Stimulated activated naive B cell treated with anti-CD40 and anti-IgM and Interleukin-4, amounts not matched to agents 10 μg/mL and 1 μg/mL and 100 μg/mL, for 72 hours (primary cell): ENCODE results near the gene MYL5.
A peak's percentile ranks its signal among the peaks of the same experiment; 100 is the strongest.

Source experiments
- ATAC-seq, 2 donors: fragments of 150-1000 bp; cut with Tn5 transposase; replicated peaks; 2 replicates each; pipeline ENCODE4 v1.10.0; 2021; ENCODE audit warnings: moderate library complexity in 1 of 2
- DNase-seq: peaks from one replicate; pipeline ENCODE4 v3.0.0; 2021
- H3K27ac Mint-ChIP-seq: one replicate; pipeline ENCODE4 v1.8.0; 2022; ENCODE audit warnings: mild to moderate bottlenecking, mixed read lengths
- H3K27me3 Mint-ChIP-seq, 2 donors: one replicate each; pipeline ENCODE4 v1.8.0; 2022; ENCODE audit warnings: mixed read lengths in 2 of 2
- H3K36me3 Mint-ChIP-seq, 2 donors: one replicate each; pipeline ENCODE4 v1.8.0; 2022; ENCODE audit warnings: mixed read lengths in 2 of 2, mild to moderate bottlenecking in 1 of 2
- H3K4me1 Mint-ChIP-seq, 2 donors: one replicate each; pipeline ENCODE4 v1.8.0; 2022; ENCODE audit warnings: mixed read lengths in 2 of 2, mild to moderate bottlenecking in 1 of 2
- H3K4me3 Mint-ChIP-seq, 2 donors: one replicate each; pipeline ENCODE4 v1.8.0; 2022; ENCODE audit warnings: mild to moderate bottlenecking in 2 of 2, mixed read lengths in 2 of 2, moderate library complexity in 1 of 2
- H3K9me3 Mint-ChIP-seq, 2 donors: one replicate each; pipeline ENCODE4 v1.8.0; 2022; ENCODE audit warnings: mixed read lengths in 2 of 2, mild to moderate bottlenecking in 1 of 2

MYL5 gene

DNA sequence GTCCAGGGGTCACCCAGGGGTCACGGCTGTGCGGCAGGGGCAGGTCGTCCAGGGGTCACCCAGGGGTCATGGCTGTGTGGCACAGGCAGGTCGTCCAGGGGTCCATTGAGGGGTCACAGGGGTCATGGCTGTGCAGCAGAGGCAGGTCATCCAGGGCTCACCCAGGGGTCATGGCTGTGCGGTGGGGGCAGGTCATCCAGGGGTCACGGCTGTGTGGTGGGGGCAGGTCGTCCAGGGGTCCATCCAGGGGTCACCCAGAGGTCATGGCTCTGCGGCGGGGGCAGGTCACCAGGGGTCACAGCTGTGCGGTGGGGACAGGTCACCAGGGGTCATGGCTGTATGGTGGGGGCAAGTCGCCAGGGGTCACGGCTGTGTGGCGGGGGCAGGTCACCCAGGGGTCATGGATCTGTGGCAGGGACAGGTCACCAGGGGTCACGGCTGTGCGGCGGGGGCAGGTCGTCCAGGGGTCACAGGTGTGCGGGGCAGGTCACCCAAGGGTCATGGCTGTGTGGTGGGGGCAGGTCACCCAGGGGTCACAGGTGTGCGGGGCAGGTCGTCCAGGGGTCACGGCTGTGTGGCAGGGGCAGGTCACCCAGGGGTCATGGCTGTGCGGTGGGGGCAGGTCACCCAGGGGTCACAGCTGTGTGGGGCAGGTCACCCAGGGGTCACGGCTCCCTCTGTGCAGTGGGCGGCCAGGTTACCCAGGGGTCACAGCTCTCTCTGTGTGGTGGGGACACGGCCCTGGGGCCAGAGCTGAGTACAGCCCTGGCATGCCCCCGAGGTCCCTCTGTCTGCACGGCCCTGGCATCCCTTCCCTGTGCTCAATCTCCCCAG, 16.3 kb upstream of the MYL5 start:
- Mint-ChIP-seq H3K9me3 (peaks cover 2 to 5% of the 10 kb centered on the region in 2 donors), H3K27me3 (peaks cover under 1 to 1% of the 10 kb centered on the region in 2 donors), H3K36me3 (peaks cover 28 to 32% of the 10 kb centered on the region in 2 donors), H3K27ac (no peak overlapping the region), H3K4me3 (no peak overlapping the region), H3K4me1 (peaks cover 8 to 16% of the 10 kb centered on the region in 2 donors)
- DNase-seq (no peak), ATAC-seq (no peak)

DNA sequence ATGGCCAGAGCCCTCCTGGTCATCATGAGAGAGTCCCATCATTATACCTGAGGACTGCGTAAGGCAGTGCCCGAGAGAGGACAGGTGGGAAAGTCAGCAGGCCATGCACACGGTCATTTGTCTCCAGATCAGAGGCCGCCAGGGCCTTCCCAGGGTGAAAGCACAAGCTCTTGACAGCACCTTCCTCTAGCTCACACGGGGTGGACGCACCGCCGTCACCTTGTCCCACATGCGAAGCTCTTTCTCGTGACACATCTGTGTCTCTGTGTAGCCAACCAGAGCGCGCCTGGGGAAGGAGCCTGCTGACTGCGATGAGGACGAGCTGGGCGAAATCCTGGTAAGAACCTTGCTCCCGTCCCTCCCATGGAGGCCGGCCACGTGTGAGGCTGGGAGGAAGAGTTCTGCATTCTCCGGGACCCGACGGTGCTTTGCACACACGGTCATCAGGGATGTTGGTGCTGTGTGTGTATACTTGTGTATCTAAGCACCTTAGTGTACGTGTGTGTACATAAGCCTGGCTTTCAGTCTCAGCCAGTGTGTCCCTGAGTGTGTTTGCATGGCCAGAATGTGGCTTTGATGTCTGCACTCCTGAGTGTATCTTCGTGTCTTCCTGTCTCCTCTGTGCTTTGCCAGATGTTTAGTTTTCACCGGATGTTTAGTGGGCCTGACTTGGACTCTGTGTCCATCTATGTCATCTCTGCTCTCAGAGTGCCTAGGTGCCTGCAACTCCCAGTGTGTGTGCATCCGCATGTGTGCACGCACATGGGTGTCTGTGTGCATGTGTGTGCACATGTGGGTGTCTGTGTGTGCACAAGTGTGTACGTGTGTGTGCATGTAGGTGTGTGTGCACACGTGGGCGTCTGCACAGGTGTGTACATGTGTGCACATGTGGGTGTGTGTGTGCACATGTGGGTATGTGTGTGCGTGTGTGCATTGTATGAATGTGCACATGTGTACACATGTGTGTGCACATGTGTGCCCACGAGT, 15.4 kb upstream of the MYL5 start:
- Mint-ChIP-seq H3K4me3 (no peak overlapping the region), H3K4me1 (peaks cover 10 to 20% of the 10 kb centered on the region in 2 donors), H3K27ac (no peak overlapping the region), H3K9me3 (peaks cover 2 to 5% of the 10 kb centered on the region in 2 donors), H3K27me3 (no peaks in the 10 kb centered on the region), H3K36me3 (peaks cover 28 to 32% of the 10 kb centered on the region in 2 donors)
- no peak for ATAC-seq
- DNase-seq: no peak

DNA sequence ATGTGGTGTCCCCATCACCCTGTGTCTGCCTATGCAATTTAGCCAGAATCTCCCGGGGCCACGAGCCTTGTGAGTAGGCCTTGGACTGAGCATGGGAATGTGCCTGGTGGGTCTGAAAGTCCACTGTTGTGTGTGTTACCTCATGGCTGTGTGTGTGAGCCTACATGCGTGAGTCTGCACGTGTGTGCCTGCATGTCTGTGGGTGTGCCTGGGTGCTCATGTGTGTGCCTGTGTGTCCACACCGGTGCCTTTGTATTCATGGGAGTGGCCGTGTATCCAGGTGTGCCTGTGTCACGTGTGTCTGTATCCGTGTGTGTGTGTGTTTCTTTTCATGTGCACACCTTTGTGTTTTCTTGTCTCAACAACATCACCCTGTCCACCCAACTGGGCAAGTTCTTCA, 14.5 kb upstream of the MYL5 start:
- Mint-ChIP-seq H3K36me3 (peaks cover 28 to 35% of the 10 kb centered on the region in 2 donors), H3K27me3 (no peaks in the 10 kb centered on the region), H3K27ac (no peak overlapping the region), H3K4me1 (peaks cover 11 to 28% of the 10 kb centered on the region in 2 donors), H3K4me3 (no peak overlapping the region), H3K9me3 (peaks cover 2 to 5% of the 10 kb centered on the region in 2 donors)
- DNase-seq (no peak), ATAC-seq (no peak)

DNA sequence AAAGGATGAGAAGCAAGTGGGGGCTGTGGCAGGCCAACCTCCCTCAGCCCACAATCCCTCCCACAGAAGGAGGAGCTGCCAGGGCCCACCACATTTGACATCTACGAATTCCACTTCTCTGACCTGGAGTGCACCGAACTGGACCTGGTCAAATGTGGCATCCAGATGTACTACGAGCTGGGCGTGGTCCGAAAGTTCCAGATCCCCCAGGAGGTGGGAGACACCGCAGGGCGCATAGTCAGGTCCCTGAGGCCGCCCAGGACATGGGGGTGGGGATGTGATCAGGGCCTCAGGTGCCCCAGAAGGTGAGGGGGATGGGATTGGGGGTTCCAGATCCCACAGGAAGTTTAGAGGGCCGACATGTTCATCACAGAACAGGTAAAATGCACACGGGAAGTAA, 13.9 kb upstream of the MYL5 start:
- Mint-ChIP-seq H3K36me3 (peaks cover 31 to 35% of the 10 kb centered on the region in 2 donors), H3K27me3 (no peaks in the 10 kb centered on the region), H3K4me1 (peaks cover 14 to 34% of the 10 kb centered on the region in 2 donors), H3K9me3 (peaks cover 2 to 5% of the 10 kb centered on the region in 2 donors), H3K27ac (no peak overlapping the region), H3K4me3 (no peak overlapping the region)
- no peak for DNase-seq
- no peak for ATAC-seq

DNA sequence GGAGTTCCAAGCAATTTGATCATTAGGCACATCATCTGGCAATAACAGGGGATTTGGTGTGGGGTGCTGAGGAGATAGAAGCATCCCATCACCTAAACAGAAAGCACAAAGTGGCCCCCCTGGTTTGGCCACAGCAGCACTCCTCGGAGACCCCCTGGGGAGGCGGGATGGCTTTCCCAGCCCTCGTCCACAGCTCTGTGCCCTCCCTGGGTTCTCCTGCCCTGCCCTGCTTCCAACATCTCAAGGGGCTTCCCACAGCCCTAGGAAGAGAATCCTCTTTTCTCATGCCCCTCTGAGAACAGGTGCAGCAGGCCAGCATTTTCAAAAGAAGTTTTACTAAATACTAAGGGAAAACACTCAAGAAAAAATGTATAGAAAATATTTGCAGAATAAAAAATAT, 13.1 kb upstream of the MYL5 start:
- peaks cover 17 to 38% of the 10 kb centered on the region in 2 donors for H3K4me1 Mint-ChIP-seq
- DNase-seq: no peak
- H3K36me3 Mint-ChIP-seq: peaks cover 31 to 35% of the 10 kb centered on the region in 2 donors
- no peak for ATAC-seq
- peaks cover 2 to 5% of the 10 kb centered on the region in 2 donors for H3K9me3 Mint-ChIP-seq
- H3K27me3 Mint-ChIP-seq: no peaks in the 10 kb centered on the region
- H3K4me3 Mint-ChIP-seq: no peak overlapping the region
- no peak overlapping the region for H3K27ac Mint-ChIP-seq

DNA sequence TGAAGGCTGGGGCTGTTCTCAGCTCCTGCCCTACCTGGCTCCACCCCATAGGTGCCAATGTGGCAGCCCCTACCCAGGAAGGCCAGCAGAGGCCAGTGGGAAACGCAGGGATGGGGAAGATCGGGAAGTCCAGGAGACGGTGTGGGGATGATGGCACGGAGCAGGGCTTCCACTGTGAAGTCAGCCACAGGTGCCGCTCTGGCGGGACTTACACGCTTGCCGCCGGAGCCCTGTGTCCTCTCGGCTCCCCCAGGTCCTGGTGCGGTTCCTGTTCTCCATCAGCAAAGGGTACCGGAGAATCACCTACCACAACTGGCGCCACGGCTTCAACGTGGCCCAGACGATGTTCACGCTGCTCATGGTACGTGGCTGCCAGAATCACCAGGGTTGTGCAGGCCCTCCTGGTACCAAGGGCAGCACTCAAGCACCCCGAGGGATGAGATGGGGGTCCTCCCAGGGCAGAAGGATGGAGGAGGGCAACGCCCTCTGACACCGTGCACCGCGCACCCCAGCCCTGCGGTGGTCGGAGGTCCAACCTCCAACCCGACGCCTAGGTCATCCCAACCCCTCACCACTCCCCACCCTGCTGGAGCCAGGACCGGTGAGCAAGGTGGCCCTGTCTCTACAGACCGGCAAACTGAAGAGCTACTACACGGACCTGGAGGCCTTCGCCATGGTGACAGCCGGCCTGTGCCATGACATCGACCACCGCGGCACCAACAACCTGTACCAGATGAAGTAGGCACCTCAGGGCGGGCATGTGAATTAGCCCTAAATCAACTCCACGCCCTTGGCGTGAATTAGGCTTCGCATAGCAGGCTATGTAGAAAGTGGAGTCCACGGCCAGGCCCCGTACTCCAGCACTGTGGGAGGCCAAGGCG, 12.2 kb upstream of the MYL5 start:
- Mint-ChIP-seq H3K4me1 (peaks cover 15 to 38% of the 10 kb centered on the region in 2 donors), H3K9me3 (peaks cover 2 to 5% of the 10 kb centered on the region in 2 donors), H3K27me3 (no peaks in the 10 kb centered on the region), H3K36me3 (peaks cover 31 to 35% of the 10 kb centered on the region in 2 donors), H3K27ac (peak overlapping the region; percentile 93), H3K4me3 (peak overlapping the region; percentile 91 to 92)
- ATAC-seq (no peak), DNase-seq (no peak)

DNA sequence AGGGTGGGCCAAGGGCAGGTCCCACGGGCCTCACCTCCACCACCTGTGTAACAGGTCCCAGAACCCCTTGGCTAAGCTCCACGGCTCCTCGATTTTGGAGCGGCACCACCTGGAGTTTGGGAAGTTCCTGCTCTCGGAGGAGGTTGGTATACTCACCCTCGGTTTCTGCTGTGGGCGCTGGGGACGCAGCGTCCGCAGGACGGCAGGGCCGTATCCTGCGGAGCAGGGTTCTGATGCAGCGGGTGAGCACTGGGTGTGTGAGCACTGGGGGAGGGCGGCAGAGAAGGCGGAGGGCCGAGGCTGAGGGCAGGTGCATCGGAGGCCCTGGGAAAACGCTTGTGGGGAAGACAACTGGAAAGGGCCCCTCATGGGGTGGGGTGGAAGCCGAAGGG, 11.3 kb upstream of the MYL5 start:
- ATAC-seq: peak; percentile 6 to 18
- peaks cover 20 to 38% of the 10 kb centered on the region in 2 donors for H3K4me1 Mint-ChIP-seq
- H3K27me3 Mint-ChIP-seq: no peaks in the 10 kb centered on the region
- peaks cover 2 to 5% of the 10 kb centered on the region in 2 donors for H3K9me3 Mint-ChIP-seq
- H3K27ac Mint-ChIP-seq: peak overlapping the region; percentile 93
- H3K4me3 Mint-ChIP-seq: peak overlapping the region; percentile 91 to 92
- peaks cover 31 to 32% of the 10 kb centered on the region in 2 donors for H3K36me3 Mint-ChIP-seq
- DNase-seq: no peak

DNA sequence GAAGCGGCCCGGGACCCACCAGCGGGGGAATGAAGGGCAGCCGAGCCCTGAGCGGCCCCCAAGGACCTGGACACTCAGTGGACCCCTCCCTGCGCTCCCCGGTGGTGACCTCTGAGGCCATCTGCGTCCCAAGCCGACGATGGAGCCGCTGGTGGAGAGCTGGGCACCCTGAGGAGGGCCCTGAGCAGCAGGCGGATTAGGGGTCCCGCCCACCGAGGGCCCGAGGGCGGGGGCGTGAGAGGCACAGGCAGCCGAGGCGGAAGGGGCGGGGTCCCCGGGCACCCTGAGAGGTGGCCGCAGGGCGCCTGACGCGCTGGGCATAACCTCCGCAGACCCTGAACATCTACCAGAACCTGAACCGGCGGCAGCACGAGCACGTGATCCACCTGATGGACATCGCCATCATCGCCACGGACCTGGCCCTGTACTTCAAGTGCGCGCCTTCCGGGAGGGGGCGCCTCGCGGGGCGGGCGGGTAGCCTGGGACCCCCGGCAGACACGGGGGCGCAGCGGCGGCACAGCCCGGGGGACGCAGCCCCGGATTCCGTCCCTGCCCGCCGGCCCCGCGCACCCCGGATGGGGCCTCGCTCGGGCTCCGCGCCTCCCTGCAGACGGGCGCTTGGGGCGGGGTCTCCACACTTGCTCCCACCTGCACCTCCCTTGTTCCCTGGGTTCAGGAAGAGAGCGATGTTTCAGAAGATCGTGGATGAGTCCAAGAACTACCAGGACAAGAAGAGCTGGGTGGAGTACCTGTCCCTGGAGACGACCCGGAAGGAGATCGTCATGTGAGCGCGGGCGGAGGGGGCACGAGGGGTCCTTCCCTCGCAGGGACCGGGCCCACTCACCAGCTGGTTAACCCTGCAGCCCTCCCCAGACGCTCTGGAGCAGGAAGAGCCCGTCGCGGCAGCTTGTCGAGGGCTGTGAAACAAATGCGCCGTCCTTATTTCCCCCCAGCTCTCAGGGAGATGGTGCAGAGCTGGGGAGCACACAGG, 10.6 kb upstream of the MYL5 start:
- H3K4me1 Mint-ChIP-seq: peaks cover 20 to 38% of the 10 kb centered on the region in 2 donors
- no peaks in the 10 kb centered on the region for H3K27me3 Mint-ChIP-seq
- H3K9me3 Mint-ChIP-seq: peaks cover 2 to 5% of the 10 kb centered on the region in 2 donors
- DNase-seq: peak; percentile 71
- H3K27ac Mint-ChIP-seq: peak overlapping the region; percentile 94
- peak; percentile 85 to 89 for ATAC-seq
- H3K36me3 Mint-ChIP-seq: peaks cover 28 to 29% of the 10 kb centered on the region in 2 donors
- H3K4me3 Mint-ChIP-seq: peak overlapping the region; percentile 91 to 92

DNA sequence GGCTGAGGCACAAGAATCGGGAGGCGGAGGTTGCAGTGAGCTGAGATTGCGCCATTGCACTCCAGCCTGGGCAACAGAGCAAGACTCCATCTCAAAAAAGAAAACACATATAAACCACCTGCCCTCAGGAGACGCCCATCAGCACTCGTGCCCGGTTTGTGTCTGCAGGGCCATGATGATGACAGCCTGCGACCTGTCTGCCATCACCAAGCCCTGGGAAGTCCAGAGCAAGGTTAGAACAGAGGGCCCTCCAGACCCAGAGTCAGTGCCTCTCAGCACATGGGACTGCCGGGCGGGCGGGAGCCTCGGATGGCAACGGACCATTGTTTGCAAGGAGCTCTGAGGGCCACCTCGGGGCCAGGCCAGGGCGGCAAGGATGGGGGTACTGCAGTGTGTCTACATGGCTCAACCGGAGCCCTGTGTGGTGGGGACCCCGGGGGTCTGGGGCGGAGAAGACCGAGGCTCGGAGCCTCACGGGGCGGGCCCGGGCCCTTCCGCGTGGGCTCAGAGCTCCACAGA, 9.6 kb upstream of the MYL5 start:
- H3K27ac Mint-ChIP-seq: peak overlapping the region; percentile 94
- H3K27me3 Mint-ChIP-seq: no peaks in the 10 kb centered on the region
- DNase-seq (no peak), ATAC-seq (no peak)
- peaks cover 19 to 38% of the 10 kb centered on the region in 2 donors for H3K4me1 Mint-ChIP-seq
- H3K36me3 Mint-ChIP-seq: peaks cover 21 to 22% of the 10 kb centered on the region in 2 donors
- peak overlapping the region; percentile 86 to 92 for H3K4me3 Mint-ChIP-seq
- H3K9me3 Mint-ChIP-seq: peaks cover 2 to 5% of the 10 kb centered on the region in 2 donors

DNA sequence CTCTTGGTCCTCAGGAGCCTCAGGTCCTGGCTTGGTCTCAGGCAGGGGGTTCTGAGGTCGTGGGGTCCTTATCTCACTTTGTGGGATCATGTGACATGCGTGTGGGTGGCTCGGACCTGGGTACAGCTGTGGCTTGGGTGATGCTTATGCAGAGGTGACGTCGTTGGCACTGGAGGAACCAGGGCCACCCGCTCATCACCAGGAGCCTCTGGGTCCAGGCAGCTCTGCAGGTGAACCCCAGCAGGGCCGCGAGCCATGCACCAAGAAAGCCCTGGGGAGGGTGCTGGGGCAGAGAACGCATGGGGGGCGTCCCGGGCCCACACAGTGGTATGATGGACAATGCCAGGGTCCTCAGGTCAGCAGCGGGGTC, 9.0 kb upstream of the MYL5 start:
- DNase-seq (no peak), ATAC-seq (no peak)
- Mint-ChIP-seq H3K4me1 (peaks cover 15 to 38% of the 10 kb centered on the region in 2 donors), H3K36me3 (peaks cover 15 to 16% of the 10 kb centered on the region in 2 donors), H3K27me3 (no peaks in the 10 kb centered on the region), H3K27ac (peak overlapping the region; percentile 37), H3K9me3 (peaks cover 2 to 5% of the 10 kb centered on the region in 2 donors), H3K4me3 (peak overlapping the region; percentile 86 to 92)

DNA sequence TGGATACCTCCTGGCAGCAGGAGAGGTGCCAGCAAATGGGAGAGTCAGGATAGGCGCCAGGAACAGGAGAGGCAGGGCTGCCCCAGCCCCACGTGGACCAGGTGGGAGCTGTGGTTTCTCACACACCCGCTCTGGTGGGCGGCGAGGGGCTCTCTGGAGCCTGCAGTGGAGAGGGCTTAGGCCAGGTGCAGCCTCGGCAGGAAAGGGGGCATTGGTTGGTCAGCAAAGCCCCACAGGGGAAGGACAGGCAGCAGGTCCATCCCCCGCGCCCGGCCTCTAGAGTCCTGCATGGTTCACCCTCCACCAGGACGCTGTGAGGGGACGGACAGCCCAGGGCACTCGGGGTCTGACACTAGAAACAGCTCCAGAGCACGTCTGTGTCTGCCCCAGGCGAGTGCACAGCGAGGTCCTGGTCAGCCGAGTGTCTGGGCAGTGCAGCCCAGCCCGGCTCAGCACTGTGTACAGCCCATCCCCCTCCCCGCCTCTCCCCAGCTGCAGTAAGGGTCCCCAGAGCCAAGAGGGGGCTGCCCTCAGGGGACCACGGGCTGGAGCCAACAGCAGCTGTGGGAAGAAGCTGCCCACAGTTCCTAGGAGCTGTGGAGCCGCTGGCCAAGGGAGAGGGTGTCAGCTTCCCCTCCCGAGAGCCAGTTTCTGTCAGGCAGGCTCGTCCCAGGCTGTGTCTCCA, 8.4 kb upstream of the MYL5 start:
- ATAC-seq (no peak), DNase-seq (no peak)
- H3K4me3 Mint-ChIP-seq: no peak overlapping the region
- H3K27ac Mint-ChIP-seq: no peak overlapping the region
- no peaks in the 10 kb centered on the region for H3K27me3 Mint-ChIP-seq
- H3K4me1 Mint-ChIP-seq: peaks cover 15 to 38% of the 10 kb centered on the region in 2 donors
- peaks cover 14 to 16% of the 10 kb centered on the region in 2 donors for H3K36me3 Mint-ChIP-seq
- H3K9me3 Mint-ChIP-seq: peaks cover 2% of the 10 kb centered on the region in 2 donors

DNA sequence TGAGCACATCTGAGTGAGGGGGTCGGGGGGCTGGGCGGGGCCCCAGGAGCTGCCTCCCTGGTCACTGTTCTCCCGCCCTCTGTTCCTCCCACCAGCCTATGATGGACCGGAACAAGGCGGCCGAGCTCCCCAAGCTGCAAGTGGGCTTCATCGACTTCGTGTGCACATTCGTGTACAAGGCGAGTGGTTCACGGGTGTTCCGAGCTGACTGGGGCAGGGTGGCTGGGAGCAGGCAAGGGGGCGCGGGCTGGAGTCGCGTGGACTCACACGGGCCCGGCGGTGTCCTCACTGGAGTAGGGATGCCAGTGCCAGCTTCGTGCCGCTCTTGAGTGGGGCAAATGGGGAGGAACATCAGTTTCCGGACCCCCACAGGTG, 7.9 kb upstream of the MYL5 start:
- peaks cover 0 to 2% of the 10 kb centered on the region in 2 donors for H3K9me3 Mint-ChIP-seq
- no peaks in the 10 kb centered on the region for H3K27me3 Mint-ChIP-seq

More for the DNA sequence above, 7.9 kb upstream of the MYL5 start:
- no peak overlapping the region for H3K27ac Mint-ChIP-seq
- ATAC-seq (no peak), DNase-seq (no peak)
- H3K4me1 Mint-ChIP-seq: peaks cover 15 to 38% of the 10 kb centered on the region in 2 donors
- H3K4me3 Mint-ChIP-seq: no peak overlapping the region
- peaks cover 18 to 19% of the 10 kb centered on the region in 2 donors for H3K36me3 Mint-ChIP-seq
